ENCODE results near the gene ACSL6. TPM values are rescaled to one million over a fixed set of nuclear protein-coding genes. Genes with fewer than 3 reads are reported as not detected.

ACSL6 gene
- total RNA-seq, 1 experiment from 2014 or later = 4.8 TPM

GRCh38 chr5:131966551-131966950 lies 44.9 kb downstream of the ACSL6 start:
- CTCF ChIA-PET = no interaction called here

GRCh38 chr5:131965826-131966415 lies 45.5 kb downstream of the ACSL6 start:
- no peaks in the 10 kb centered on the region for H3K9me3 Mint-ChIP-seq
- no peak overlapping the region for H3K27ac Mint-ChIP-seq
- POLR2A ChIA-PET = no interaction called here
- ATAC-seq = no peak
- no peaks in the 10 kb centered on the region for H3K27me3 Mint-ChIP-seq (ENCODE audit: low read depth)
- no peaks in the 10 kb centered on the region for H3K36me3 Mint-ChIP-seq
- no peaks in the 10 kb centered on the region for H3K4me1 Mint-ChIP-seq
- DNase-seq (ENCODE audit: low spot score) = no peak
- H3K4me3 Mint-ChIP-seq = no peak overlapping the region
- TF ChIP-seq JAZF1 (CRISPR knock-in tag; IDR thresholded peaks at IDR 0.05) = no peak
- no peak for TF ChIP-seq MLX (CRISPR knock-in tag; IDR thresholded peaks at IDR 0.05)
- TF ChIP-seq ELF4 (CRISPR knock-in tag; IDR thresholded peaks at IDR 0.05; ENCODE audit: low read depth) = no peak
- TF ChIP-seq ZNF317 (CRISPR knock-in tag; IDR thresholded peaks at IDR 0.05; ENCODE audit: borderline replicate concordance, low read depth) = no peak
- no peak for TF ChIP-seq SMAD4 (CRISPR knock-in tag; IDR thresholded peaks at IDR 0.05)
- no peak for TF ChIP-seq CBFB (CRISPR knock-in tag; IDR thresholded peaks at IDR 0.05; ENCODE audit: low read depth)
- no peak for TF ChIP-seq AR (CRISPR knock-in tag; IDR thresholded peaks at IDR 0.05)
- no peak for TF ChIP-seq PRRX2 (CRISPR knock-in tag; IDR thresholded peaks at IDR 0.05)
- TF ChIP-seq RELA (CRISPR knock-in tag; IDR thresholded peaks at IDR 0.05; ENCODE audit: borderline replicate concordance) = no peak
- TF ChIP-seq FOXP1 (CRISPR knock-in tag; IDR thresholded peaks at IDR 0.05; ENCODE audit: borderline replicate concordance) = no peak
- no peak for TF ChIP-seq ZNF416 (CRISPR knock-in tag; IDR thresholded peaks at IDR 0.05)
- CTCF ChIA-PET = no interaction called here

More at GRCh38 chr5:131966551-131966950, 44.9 kb downstream of the ACSL6 start:
- no peaks in the 10 kb centered on the region for H3K9me3 Mint-ChIP-seq
- H3K4me1 Mint-ChIP-seq = peaks cover 5% of the 10 kb centered on the region; the same call in 1 of the 2 replicates
- no peaks in the 10 kb centered on the region for H3K27me3 Mint-ChIP-seq (ENCODE audit: low read depth)
- no peaks in the 10 kb centered on the region for H3K36me3 Mint-ChIP-seq
- no peak overlapping the region for H3K27ac Mint-ChIP-seq
- POLR2A ChIA-PET = no interaction called here
- TF ChIP-seq ARID4B (CRISPR knock-in tag; IDR thresholded peaks at IDR 0.05; ENCODE audit: borderline replicate concordance) (no peak), MLX (CRISPR knock-in tag; IDR thresholded peaks at IDR 0.05) (no peak), IRF2 (CRISPR knock-in tag; IDR thresholded peaks at IDR 0.05; ENCODE audit: borderline replicate concordance, low read depth) (no peak)
- no peak for DNase-seq (ENCODE audit: low spot score)
- H3K4me3 Mint-ChIP-seq = no peak overlapping the region
- ATAC-seq = no peak

DNA sequence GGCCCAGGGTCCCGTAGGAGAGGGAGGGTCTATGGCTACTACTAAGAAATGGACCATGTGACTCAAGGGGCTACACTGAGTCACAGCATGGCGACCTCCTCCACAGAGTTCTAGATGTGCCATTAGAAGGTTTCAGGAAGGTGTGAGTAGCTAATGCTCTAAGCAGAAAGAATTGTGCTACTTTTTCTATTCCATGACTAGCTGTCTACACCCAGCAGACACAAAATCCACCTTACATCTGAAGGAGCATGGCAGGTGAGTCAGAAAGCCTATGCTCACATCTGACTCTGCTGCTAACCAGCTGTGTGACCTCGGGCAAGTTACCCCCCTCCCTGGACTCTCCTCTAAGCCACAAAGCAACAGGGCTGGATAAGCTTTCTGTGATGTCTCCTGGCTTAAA lies 51.6 kb downstream of the ACSL6 start:
- Mint-ChIP-seq H3K36me3 (no peaks in the 10 kb centered on the region), H3K4me3 (no peak overlapping the region), H3K27me3 (ENCODE audit: low read depth) (no peaks in the 10 kb centered on the region), H3K9me3 (no peaks in the 10 kb centered on the region), H3K27ac (no peak overlapping the region), H3K4me1 (peaks cover 4% of the 10 kb centered on the region; the same call in 1 of the 2 replicates)
- DNase-seq (ENCODE audit: low spot score) (no peak), ATAC-seq (no peak)
- POLR2A ChIA-PET = no interaction called here
- CTCF ChIA-PET = no interaction called here
- TF ChIP-seq ATF1 (CRISPR knock-in tag; IDR thresholded peaks at IDR 0.05) = no peak
- TF ChIP-seq SMAD3 (CRISPR knock-in tag; IDR thresholded peaks at IDR 0.05; ENCODE audit: borderline replicate concordance) = no peak
- TF ChIP-seq GTF2I (CRISPR knock-in tag; conservative IDR thresholded peaks at IDR 0.05) = no peak
- TF ChIP-seq IRF2 (CRISPR knock-in tag; IDR thresholded peaks at IDR 0.05; ENCODE audit: borderline replicate concordance, low read depth) = no peak
- TF ChIP-seq, protein P1, sequence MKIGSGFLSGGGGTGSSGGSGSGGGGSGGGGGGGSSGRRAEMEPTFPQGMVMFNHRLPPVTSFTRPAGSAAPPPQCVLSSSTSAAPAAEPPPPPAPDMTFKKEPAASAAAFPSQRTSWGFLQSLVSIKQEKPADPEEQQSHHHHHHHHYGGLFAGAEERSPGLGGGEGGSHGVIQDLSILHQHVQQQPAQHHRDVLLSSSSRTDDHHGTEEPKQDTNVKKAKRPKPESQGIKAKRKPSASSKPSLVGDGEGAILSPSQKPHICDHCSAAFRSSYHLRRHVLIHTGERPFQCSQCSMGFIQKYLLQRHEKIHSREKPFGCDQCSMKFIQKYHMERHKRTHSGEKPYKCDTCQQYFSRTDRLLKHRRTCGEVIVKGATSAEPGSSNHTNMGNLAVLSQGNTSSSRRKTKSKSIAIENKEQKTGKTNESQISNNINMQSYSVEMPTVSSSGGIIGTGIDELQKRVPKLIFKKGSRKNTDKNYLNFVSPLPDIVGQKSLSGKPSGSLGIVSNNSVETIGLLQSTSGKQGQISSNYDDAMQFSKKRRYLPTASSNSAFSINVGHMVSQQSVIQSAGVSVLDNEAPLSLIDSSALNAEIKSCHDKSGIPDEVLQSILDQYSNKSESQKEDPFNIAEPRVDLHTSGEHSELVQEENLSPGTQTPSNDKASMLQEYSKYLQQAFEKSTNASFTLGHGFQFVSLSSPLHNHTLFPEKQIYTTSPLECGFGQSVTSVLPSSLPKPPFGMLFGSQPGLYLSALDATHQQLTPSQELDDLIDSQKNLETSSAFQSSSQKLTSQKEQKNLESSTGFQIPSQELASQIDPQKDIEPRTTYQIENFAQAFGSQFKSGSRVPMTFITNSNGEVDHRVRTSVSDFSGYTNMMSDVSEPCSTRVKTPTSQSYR (CRISPR knock-in tag; IDR thresholded peaks at IDR 0.05) = no peak
- no peak for TF ChIP-seq GABPB1 (CRISPR knock-in tag; IDR thresholded peaks at IDR 0.05)
- TF ChIP-seq ZNF396 (CRISPR knock-in tag; IDR thresholded peaks at IDR 0.05; ENCODE audit: borderline replicate concordance) = no peak
- TF ChIP-seq ZNF219 (CRISPR knock-in tag; IDR thresholded peaks at IDR 0.05; ENCODE audit: borderline replicate concordance) = no peak
- no peak for TF ChIP-seq MXD4 (CRISPR knock-in tag; IDR thresholded peaks at IDR 0.05; ENCODE audit: borderline replicate concordance)
